Right atrium auricular region (tissue), 2 donors: ENCODE results near the gene DISC1. TPM values are rescaled to one million over a fixed set of nuclear protein-coding genes. Genes with fewer than 3 reads are reported as not detected.
A peak's percentile ranks its signal among the peaks of the same experiment; 100 is the strongest.

Experiments
- DNase-seq: peaks from one replicate; pipeline ENCODE4 v3.0.0-alpha.2; 2019; ENCODE audit warnings: low spot score
- H3K27ac ChIP-seq, 2 donors: fragments of 200-600 bp; sonication (generic); 1 replicate in 1 of 2; 2 replicates in 1 of 2; pipeline ENCODE4 v1.5.1; 2016 to 2019
- H3K27me3 ChIP-seq, 2 donors: fragments of 200-600 bp; sonication (generic); one replicate each; pipeline versions ENCODE4 v1.5.1 to v1.6.0; 2017 to 2019
- H3K36me3 ChIP-seq: fragments of 200-600 bp; sonication (generic); one replicate; pipeline ENCODE4 v1.5.1; 2016
- H3K4me1 ChIP-seq, 2 donors: fragments of 200-600 bp; sonication (generic); one replicate each; pipeline versions ENCODE4 v1.5.1 to v1.6.0; 2017 to 2019
- H3K4me3 ChIP-seq, 2 donors: fragments of 200-600 bp; sonication (generic); 1 replicate in 1 of 2; 2 replicates in 1 of 2; pipeline ENCODE4 v1.5.1; 2017 to 2019; ENCODE audit warnings: mild to moderate bottlenecking in 1 of 2, moderate library complexity in 1 of 2
- H3K9me3 ChIP-seq, 2 donors: fragments of 200-600 bp; sonication (generic); one replicate each; pipeline ENCODE4 v1.5.1; 2019
- CTCF ChIP-seq, 2 donors: fragments of 200-600 bp; sonication (generic); IDR thresholded peaks; one replicate each; pipeline ENCODE4 v1.5.1; 2019; ENCODE audit warnings: antibody characterized with exemption in 2 of 2
- total RNA-seq, 2 donors: library from RNA; depleted of rRNA; stranded (reverse); fragments of >200 nt; gene quantifications; one replicate each; pipeline ENCODE4 v1.1.0, GENCODE V29; 2016

Gene DISC1
- total RNA-seq, 2 donors from 2014 or later, result 1.8 to 5.3 TPM

DNA sequence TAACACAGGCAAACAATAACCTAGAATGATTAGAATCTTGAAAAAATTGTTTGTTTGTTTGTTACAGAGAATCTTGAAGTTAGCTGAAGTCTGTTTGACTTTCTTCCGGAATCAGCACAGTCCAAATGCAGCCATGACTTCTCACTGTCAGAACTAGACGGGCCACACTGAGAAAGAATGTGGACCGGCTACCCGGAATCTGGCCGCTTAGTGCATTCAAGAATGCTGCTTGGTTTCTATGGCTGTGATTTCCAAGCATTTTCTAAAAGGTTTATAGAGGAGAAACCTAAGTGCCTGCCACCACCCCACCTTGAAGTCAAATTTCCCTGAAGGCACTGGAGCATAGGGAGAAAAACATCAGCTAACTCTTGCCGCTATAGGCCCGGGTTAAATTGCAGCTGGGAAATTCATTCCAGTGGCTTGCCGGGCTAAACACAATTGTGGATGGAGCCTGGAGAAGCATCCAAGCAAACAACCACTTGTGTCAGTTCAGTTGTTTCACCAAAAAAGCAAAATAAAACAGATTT, 231.1 kb downstream of the DISC1 start:
- no peak overlapping the region for H3K4me3 ChIP-seq
- no peaks in the 10 kb centered on the region for H3K36me3 ChIP-seq
- H3K9me3 ChIP-seq, result no peaks in the 10 kb centered on the region
- peaks cover 0 to 18% of the 10 kb centered on the region in 2 donors for H3K4me1 ChIP-seq
- TF ChIP-seq CTCF (IDR thresholded peaks at IDR 0.05), result no peak
- no peak for DNase-seq
- H3K27ac ChIP-seq, result no peak overlapping the region
- H3K27me3 ChIP-seq, result no peaks in the 10 kb centered on the region

- Histone ChIP-seq H3K27ac (peak overlapping the region in 1 of 2 donors; percentile 85), H3K27me3 (no peaks in the 10 kb centered on the region), H3K4me1 (peaks cover 0 to 12% of the 10 kb centered on the region in 2 donors), H3K36me3 (no peaks in the 10 kb centered on the region), H3K9me3 (no peaks in the 10 kb centered on the region), H3K4me3 (no peak overlapping the region)
- DNase-seq, result no peak
- no peak for TF ChIP-seq CTCF (IDR thresholded peaks at IDR 0.05)
Observed at GRCh38 chr1:231860221-231861088, 233.9 kb downstream of the DISC1 start.

DNA sequence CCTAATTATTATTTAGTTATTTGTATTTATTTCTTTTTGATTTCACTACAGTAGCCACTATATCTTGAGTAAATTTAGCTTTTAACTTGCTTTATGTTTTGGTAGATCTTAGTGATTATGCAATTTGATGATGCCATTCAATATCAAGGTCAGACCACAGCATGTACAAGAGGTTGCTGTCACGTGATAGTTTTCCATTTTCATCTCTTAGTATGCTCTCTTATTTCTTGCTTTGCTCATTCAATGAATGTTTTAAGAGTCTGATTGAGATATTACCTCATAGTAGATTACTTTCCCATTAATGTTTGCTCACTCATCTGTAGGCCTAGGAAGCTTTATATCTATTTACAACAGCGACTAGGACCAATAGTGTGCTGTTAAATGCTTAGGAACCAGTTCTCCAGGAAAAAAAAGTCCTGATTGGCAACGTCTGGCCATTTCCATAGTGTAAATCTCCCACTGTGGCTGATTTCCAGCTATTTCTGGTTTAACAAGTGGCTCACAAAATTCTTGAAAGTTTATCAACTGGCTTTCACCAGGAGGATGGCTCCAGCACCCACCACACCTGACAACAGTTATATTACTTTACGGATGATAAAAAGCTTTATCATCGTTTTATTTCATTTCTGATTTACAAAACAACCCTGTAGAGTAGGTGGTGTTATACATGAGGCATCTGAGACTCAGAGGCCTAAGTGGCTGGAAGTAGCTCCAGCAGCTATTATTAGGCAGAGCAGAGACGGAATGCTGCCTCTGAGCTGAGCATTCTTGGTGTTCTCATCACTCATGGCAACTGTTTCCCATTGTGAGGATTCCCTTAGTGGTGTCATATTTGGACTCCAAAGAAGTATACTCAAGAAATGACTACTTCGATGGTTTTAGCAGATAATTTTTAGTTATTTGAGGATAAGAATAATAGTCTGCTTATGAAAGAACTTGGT, 235.2 kb downstream of the DISC1 start:
- Histone ChIP-seq H3K27ac (peak overlapping the region; percentile 53 to 85), H3K4me3 (no peak overlapping the region), H3K36me3 (no peaks in the 10 kb centered on the region), H3K9me3 (no peaks in the 10 kb centered on the region), H3K4me1 (peaks cover 0 to 20% of the 10 kb centered on the region in 2 donors), H3K27me3 (no peaks in the 10 kb centered on the region)
- no peak for DNase-seq
- TF ChIP-seq CTCF (IDR thresholded peaks at IDR 0.05), result peak in 1 of 2 donors; percentile 7

- Histone ChIP-seq H3K36me3 (no peaks in the 10 kb centered on the region), H3K4me3 (no peak overlapping the region), H3K27me3 (no peaks in the 10 kb centered on the region), H3K9me3 (no peaks in the 10 kb centered on the region), H3K27ac (peak overlapping the region in 1 of 2 donors; percentile 85), H3K4me1 (peaks cover 0 to 28% of the 10 kb centered on the region in 2 donors)
- DNase-seq, result no peak
- TF ChIP-seq CTCF (IDR thresholded peaks at IDR 0.05), result no peak
Observed at GRCh38 chr1:231862611-231863010, 236.0 kb downstream of the DISC1 start.

- H3K4me1 ChIP-seq, result peaks cover 0 to 34% of the 10 kb centered on the region in 2 donors
- no peak for TF ChIP-seq CTCF (IDR thresholded peaks at IDR 0.05)
Observed at GRCh38 chr1:231865331-231865730, 238.7 kb downstream of the DISC1 start.

More at GRCh38 chr1:231865331-231865730, 238.7 kb downstream of the DISC1 start:
- Histone ChIP-seq H3K27me3 (no peaks in the 10 kb centered on the region), H3K36me3 (no peaks in the 10 kb centered on the region), H3K27ac (no peak overlapping the region), H3K9me3 (no peaks in the 10 kb centered on the region), H3K4me3 (no peak overlapping the region)
- DNase-seq, result no peak
